Nephron (organoid): ENCODE results near the gene SLN.

Experiments
- H3K27ac Mint-ChIP-seq, 3 experiments: 2 replicates each; pipeline ENCODE4 v1.8.0; 2020; ENCODE audit warnings: mixed read lengths in 3 of 3, mild to moderate bottlenecking in 2 of 3, moderate library complexity in 1 of 3
- H3K27me3 Mint-ChIP-seq: 2 replicates; pipeline ENCODE4 v1.8.0; 2021; ENCODE audit warnings: low read depth, mild to moderate bottlenecking, moderate library complexity, mixed read lengths
- H3K36me3 Mint-ChIP-seq: 2 replicates; pipeline ENCODE4 v1.8.0; 2020; ENCODE audit warnings: low read depth, mixed read lengths
- H3K4me1 Mint-ChIP-seq: 2 replicates; pipeline ENCODE4 v1.8.0; 2020; ENCODE audit warnings: mixed read lengths
- H3K4me3 Mint-ChIP-seq, 3 experiments: 2 replicates each; pipeline ENCODE4 v1.8.0; 2020; ENCODE audit warnings: mild to moderate bottlenecking in 3 of 3, mixed read lengths in 3 of 3, moderate library complexity in 2 of 3
- H3K9me3 Mint-ChIP-seq: 2 replicates; pipeline ENCODE4 v1.8.0; 2020; ENCODE audit warnings: mixed read lengths
- TF ChIP-seq, protein P1 (sequence below), 3 experiments: fragments of 200-600 bp; sonication (generic); IDR thresholded peaks; one replicate each; pipeline ENCODE4 v1.5.0; 2021; ENCODE audit warnings: antibody characterized with exemption in 3 of 3; ENCODE audit not compliant: unreplicated experiment in 3 of 3

The SLN gene

DNA sequence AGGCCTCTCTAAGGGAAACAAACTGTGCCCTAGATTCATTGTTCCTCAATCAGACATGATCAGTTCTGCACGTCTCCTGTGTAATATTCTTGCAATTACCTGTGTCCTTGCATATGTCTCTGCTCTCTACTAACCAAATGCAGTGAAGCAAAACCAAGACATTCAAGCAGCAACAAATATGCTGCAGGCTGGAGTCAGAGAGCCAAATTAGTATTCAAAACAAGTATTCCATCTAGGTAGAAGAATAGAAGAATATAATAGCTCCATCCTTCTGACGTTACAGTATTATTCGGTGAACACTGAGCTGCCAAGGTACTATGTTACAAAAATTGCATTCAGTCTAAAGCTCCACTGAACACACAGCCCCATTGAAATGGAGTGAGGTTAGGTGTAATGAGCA lies 51.8 kb downstream of the SLN start:
- Mint-ChIP-seq H3K9me3 (no peaks in the 10 kb centered on the region), H3K36me3 (no peaks in the 10 kb centered on the region), H3K27ac (no peak overlapping the region), H3K4me3 (no peak overlapping the region), H3K4me1 (peaks cover 9% of the 10 kb centered on the region), H3K27me3 (no peaks in the 10 kb centered on the region)
- TF ChIP-seq, protein P1, sequence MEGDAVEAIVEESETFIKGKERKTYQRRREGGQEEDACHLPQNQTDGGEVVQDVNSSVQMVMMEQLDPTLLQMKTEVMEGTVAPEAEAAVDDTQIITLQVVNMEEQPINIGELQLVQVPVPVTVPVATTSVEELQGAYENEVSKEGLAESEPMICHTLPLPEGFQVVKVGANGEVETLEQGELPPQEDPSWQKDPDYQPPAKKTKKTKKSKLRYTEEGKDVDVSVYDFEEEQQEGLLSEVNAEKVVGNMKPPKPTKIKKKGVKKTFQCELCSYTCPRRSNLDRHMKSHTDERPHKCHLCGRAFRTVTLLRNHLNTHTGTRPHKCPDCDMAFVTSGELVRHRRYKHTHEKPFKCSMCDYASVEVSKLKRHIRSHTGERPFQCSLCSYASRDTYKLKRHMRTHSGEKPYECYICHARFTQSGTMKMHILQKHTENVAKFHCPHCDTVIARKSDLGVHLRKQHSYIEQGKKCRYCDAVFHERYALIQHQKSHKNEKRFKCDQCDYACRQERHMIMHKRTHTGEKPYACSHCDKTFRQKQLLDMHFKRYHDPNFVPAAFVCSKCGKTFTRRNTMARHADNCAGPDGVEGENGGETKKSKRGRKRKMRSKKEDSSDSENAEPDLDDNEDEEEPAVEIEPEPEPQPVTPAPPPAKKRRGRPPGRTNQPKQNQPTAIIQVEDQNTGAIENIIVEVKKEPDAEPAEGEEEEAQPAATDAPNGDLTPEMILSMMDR (IDR thresholded peaks at IDR 0.05; ENCODE audit: unreplicated experiment in 3 of 3), result no peak

DNA sequence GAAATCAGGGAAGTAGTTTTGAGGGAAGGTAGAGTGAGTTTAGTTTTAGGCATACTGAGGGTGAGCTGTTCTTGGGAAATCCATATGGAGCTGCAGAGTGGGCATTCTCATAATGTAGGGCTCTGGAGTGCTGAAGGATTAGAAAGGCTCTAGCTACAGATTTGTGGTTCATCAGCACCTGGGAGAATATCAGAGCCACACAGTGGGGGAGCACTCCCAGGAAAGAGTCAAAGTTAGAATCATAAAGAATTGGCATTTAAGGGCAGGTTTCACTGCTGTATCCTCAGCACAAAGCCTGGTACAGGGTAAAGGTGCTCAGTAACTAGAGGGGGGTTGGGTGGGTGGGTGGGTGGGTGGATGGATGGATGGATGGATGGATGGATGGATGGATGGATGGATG lies 52.5 kb downstream of the SLN start:
- no peak overlapping the region for H3K27ac Mint-ChIP-seq
- H3K36me3 Mint-ChIP-seq, result no peaks in the 10 kb centered on the region
- TF ChIP-seq, protein P1 (IDR thresholded peaks at IDR 0.05; ENCODE audit: unreplicated experiment in 3 of 3), result no peak
- H3K9me3 Mint-ChIP-seq, result no peaks in the 10 kb centered on the region
- no peaks in the 10 kb centered on the region for H3K27me3 Mint-ChIP-seq
- H3K4me3 Mint-ChIP-seq, result no peak overlapping the region
- H3K4me1 Mint-ChIP-seq, result peaks cover 1% of the 10 kb centered on the region
